Retinal pigment epithelial cell (primary cell): ENCODE measurements around the gene RXFP1.

Source experiments
- DNase-seq: peaks from one replicate; pipeline ENCODE4 v3.0.0-alpha.2; 2010; ENCODE audit warnings: low read depth
- H3K4me3 ChIP-seq: 2 replicates; pipeline ENCODE4 v1.5.1; 2011; ENCODE audit warnings: mild to moderate bottlenecking, low read length, control low read depth, moderate library complexity
- CTCF ChIP-seq: conservative IDR thresholded peaks from 2 replicates; pipeline ENCODE4 v1.5.1; 2011; ENCODE audit warnings: low read depth, low read length, control low read depth, inconsistent platforms

The RXFP1 gene

GRCh38 chr4:158530898-158531297 is 9.2 kb downstream of the RXFP1 start:
- TF ChIP-seq CTCF, result no peak
- no peak for DNase-seq
- H3K4me3 ChIP-seq, result no peak overlapping the region

GRCh38 chr4:158532556-158533231 is 11.0 kb downstream of the RXFP1 start:
- DNase-seq, result no peak
- no peak overlapping the region for H3K4me3 ChIP-seq
- no peak for TF ChIP-seq CTCF

- DNase-seq, result no peak
- TF ChIP-seq CTCF, result no peak
- no peak overlapping the region for H3K4me3 ChIP-seq
Observed at GRCh38 chr4:158534727-158535126, 13.0 kb downstream of the RXFP1 start.

- H3K4me3 ChIP-seq, result no peak overlapping the region
- TF ChIP-seq CTCF, result no peak
- no peak for DNase-seq
Observed at GRCh38 chr4:158535130-158535614, 13.5 kb downstream of the RXFP1 start.

- no peak for TF ChIP-seq CTCF
- no peak overlapping the region for H3K4me3 ChIP-seq
- DNase-seq, result no peak
Observed at GRCh38 chr4:158536833-158537232, 15.2 kb downstream of the RXFP1 start.

- H3K4me3 ChIP-seq, result no peak overlapping the region
- TF ChIP-seq CTCF, result no peak
- DNase-seq, result no peak
Observed at GRCh38 chr4:158538176-158538575, 16.5 kb downstream of the RXFP1 start.

- TF ChIP-seq CTCF, result no peak
- no peak for DNase-seq
- no peak overlapping the region for H3K4me3 ChIP-seq
Observed at GRCh38 chr4:158538911-158539310, 17.2 kb downstream of the RXFP1 start.
